K562 (cell line): ENCODE results near the gene ELOVL5. TPM values are rescaled to one million over a fixed set of nuclear protein-coding genes. Genes with fewer than 3 reads are reported as not detected.

ENCODE experiments used
- ATAC-seq: fragments of 200-7000 bp; cut with Tn5 transposase; 3 replicates; pipeline ENCODE4 v1.9.1; 2020; ENCODE audit warnings: moderate library complexity
- BruUV-seq: library from RNA; stranded (reverse); fragments of 400-500 nt; replicated peaks from 2 replicates; lab custom pipeline; 2021; lab: Mats Ljungman, UMichigan
- CTCF ChIA-PET: fragments of 300-600 bp; formaldehyde crosslinking; extraction: SDS; loops from one replicate; lab custom pipeline; 2021; ENCODE audit warnings: low intra/inter-chr PET ratio; lab: Yijun Ruan, JAX
- POLR2A ChIA-PET: fragments of 300-600, 350-650 bp; sonication (Branson Sonifier 250); formaldehyde crosslinking; extraction: SDS; loops from one replicate; lab custom pipeline; 2021; ENCODE audit warnings: antibody characterized with exemption, inconsistent platforms; lab: Yijun Ruan, JAX
- DNase-seq, 4 experiments: peaks; one replicate each; pipeline versions ENCODE4 v3.0.0 to v3.0.0-alpha.2; 2011 to 2018; ENCODE audit warnings: low spot score in 3 of 4, mixed read lengths in 3 of 4; ENCODE audit errors: extremely low read depth in 1 of 4
- FAIRE-seq: peaks from 2 replicates; lab custom pipeline; 2011; peaks lifted over from hg19 to GRCh38; lab: Jason Lieb, UNC
- H2AFZ ChIP-seq: 2 replicates; pipeline ENCODE4 v1.6.0; 2011; ENCODE audit warnings: low read depth, low read length, control low read depth, inconsistent platforms
- H3K27ac ChIP-seq: fragments of 200-600 bp; 3 replicates; pipeline ENCODE4 v1.8.0; 2011; ENCODE audit warnings: low read depth, mild to moderate bottlenecking, control low read depth, inconsistent platforms, low read length, moderate library complexity, mixed read lengths; ENCODE audit errors: extremely low read depth
- H3K27me3 ChIP-seq, 2 experiments: fragments of 300-600 bp in 1 of 2; 2 replicates in 1 of 2; 3 replicates in 1 of 2; pipeline versions ENCODE4 v1.6.0 to v1.8.0; 2011; ENCODE audit warnings: inconsistent platforms in 2 of 2, low read length in 2 of 2, mild to moderate bottlenecking in 1 of 2, mixed read lengths in 1 of 2, moderate library complexity in 1 of 2; ENCODE audit not compliant: control insufficient read depth in 2 of 2, insufficient read depth in 2 of 2
- H3K36me3 ChIP-seq: fragments of 300-600 bp; 3 replicates; pipeline ENCODE4 v1.8.0; 2011; ENCODE audit warnings: mild to moderate bottlenecking, low read length, inconsistent platforms; ENCODE audit not compliant: control insufficient read depth, insufficient read depth
- H3K4me1 ChIP-seq, 2 experiments: fragments of 200-600 bp in 1 of 2; replicated peaks in 1 of 2; 2 replicates in 1 of 2; 3 replicates in 1 of 2; pipeline versions ENCODE4 v1.5.1 to v1.8.0; 2011; ENCODE audit warnings: inconsistent platforms in 2 of 2, low read length in 2 of 2, mild to moderate bottlenecking in 1 of 2, mixed read lengths in 1 of 2, moderate library complexity in 1 of 2; ENCODE audit not compliant: control insufficient read depth in 2 of 2, insufficient read depth in 2 of 2
- H3K4me2 ChIP-seq: 2 replicates; pipeline ENCODE4 v1.6.1; 2011; ENCODE audit warnings: low read length, control low read depth, inconsistent platforms, mixed read lengths; ENCODE audit not compliant: insufficient read depth
- H3K4me3 ChIP-seq: fragments of 200-600 bp; sonication (generic), shearing (Covaris generic); 2 replicates; pipeline ENCODE4 v1.5.1; 2016; ENCODE audit warnings: control low read depth, inconsistent platforms
- H3K79me2 ChIP-seq: fragments of 200-600 bp; 3 replicates; pipeline ENCODE4 v1.8.0; 2011; ENCODE audit warnings: low read length, inconsistent platforms; ENCODE audit not compliant: control insufficient read depth, insufficient read depth
- H3K9ac ChIP-seq, 2 experiments: 2 replicates each; pipeline versions ENCODE4 v1.6.0 to v1.6.1; 2011; ENCODE audit warnings: low read depth in 2 of 2, low read length in 2 of 2, control low read depth in 1 of 2, inconsistent platforms in 1 of 2, mild to moderate bottlenecking in 1 of 2, mixed read lengths in 1 of 2; ENCODE audit not compliant: insufficient read depth in 1 of 2
- H3K9me1 ChIP-seq: one replicate; pipeline ENCODE4 v1.6.0; 2011; ENCODE audit warnings: inconsistent platforms, mild to moderate bottlenecking, low read length, moderate library complexity; ENCODE audit not compliant: control insufficient read depth, insufficient read depth
- H3K9me3 ChIP-seq: replicated peaks from 2 replicates; pipeline ENCODE4 v1.5.1; 2011; ENCODE audit warnings: low read depth, low read length, inconsistent platforms; ENCODE audit not compliant: control insufficient read depth, insufficient read depth
- H4K20me1 ChIP-seq: replicated peaks from 2 replicates; pipeline ENCODE4 v1.6.1; 2011; ENCODE audit warnings: low read length, inconsistent platforms, mixed read lengths; ENCODE audit not compliant: control insufficient read depth, insufficient read depth
- ESRRB ChIP-seq: fragments of 250-450 bp; sonication (Bioruptor Pico); IDR thresholded peaks from 2 replicates; pipeline ENCODE4 v1.5.0; 2020; ENCODE audit warnings: mild to moderate bottlenecking, moderate library complexity, borderline replicate concordance
- ILF3 ChIP-seq: fragments of 450-650 bp; IDR thresholded peaks from 2 replicates; pipeline ENCODE4 v1.6.1; 2018; ENCODE audit warnings: antibody characterized with exemption, mild to moderate bottlenecking, moderate library complexity, borderline replicate concordance
- KDM2B ChIP-seq: fragments of 250-450 bp; sonication (Bioruptor Pico); IDR thresholded peaks from 2 replicates; pipeline ENCODE4 v1.8.0; 2021; ENCODE audit warnings: mild to moderate bottlenecking, moderate library complexity
- NBN ChIP-seq: fragments of 450-650 bp; IDR thresholded peaks from 2 replicates; pipeline ENCODE4 v1.6.1; 2016; ENCODE audit warnings: low read depth, mild to moderate bottlenecking
- NCOA2 ChIP-seq, 2 experiments: fragments of 450-650 bp; IDR thresholded peaks; 2 replicates each; pipeline ENCODE4 v1.6.1; 2018; ENCODE audit warnings: mild to moderate bottlenecking in 2 of 2, moderate library complexity in 1 of 2; ENCODE audit not compliant: partially characterized antibody in 2 of 2
- SMAD2 ChIP-seq: fragments of 150-350 bp; IDR thresholded peaks from 2 replicates; pipeline ENCODE4 v1.6.1; 2014; ENCODE audit warnings: low read depth, mild to moderate bottlenecking, low read length
- ZNF431 ChIP-seq: sonication (generic); formaldehyde crosslinking; IDR thresholded peaks from 2 replicates; pipeline ENCODE4 v1.8.0; 2022; ENCODE audit warnings: mild to moderate bottlenecking, missing genetic modification reagents
- WGBS: fragments of 100-300 bp; shearing (Covaris generic); methylation state at CpG from one replicate; pipeline ENCODE4 v1.1.6; 2016; ENCODE audit warnings: low coverage, mixed read lengths; ENCODE audit not compliant: insufficient coverage; ENCODE audit errors: missing lambda C conversion rate; 5-methylcytosine and 5-hydroxymethylcytosine counted together
- in situ Hi-C: fragments of 300-500 bp; cut with MboI; formaldehyde crosslinking; loops from 4 replicates; pipeline ENCODE4 v1.15.0; 2018; ENCODE audit warnings: inconsistent platforms, mixed read lengths
- intact Hi-C: fragments of 100-400 bp; cut with micrococcal nuclease; formaldehyde crosslinking; loops from 2 replicates; pipeline ENCODE4 v1.14.2; 2022
- polyA plus RNA-seq, 8 experiments: library from polyadenylated mRNA; depleted of rRNA in 4 of 8; stranded (reverse) in 5 of 8; unstranded in 3 of 8; fragments of >200 nt; fragmentation: Nextera tagmentation in 2 of 8; fragmentation: Illumina TruSeq in 1 of 8; extraction: Ambion mirVana in 2 of 8; extraction: Trizol in 1 of 8; gene quantifications; 2 replicates each; pipeline versions ENCODE4 v1.2.1 to v1.2.3, GENCODE V29; 2011 to 2014; ENCODE audit warnings: inconsistent platforms in 1 of 8, missing spikeins in 1 of 8
- total RNA-seq, 7 experiments: library from RNA; depleted of rRNA in 6 of 7; stranded (reverse); fragments of >200 nt in 6 of 7; fragmentation: Illumina TruSeq in 2 of 7; extraction: Trizol in 2 of 7; gene quantifications; 2 replicates each; pipeline versions ENCODE4 v1.2.1 to v1.2.3, GENCODE V29; 2011 to 2021; ENCODE audit warnings: low replicate concordance in 1 of 7
- TF ChIP-seq, protein P1 (sequence below): fragments of 450-650 bp; IDR thresholded peaks from one replicate; pipeline ENCODE4 v1.6.1; 2018; ENCODE audit warnings: mild to moderate bottlenecking, moderate library complexity; ENCODE audit not compliant: partially characterized antibody
- TF ChIP-seq, protein P2 (sequence below): fragments of 450-650 bp; formaldehyde crosslinking; IDR thresholded peaks from 2 replicates; pipeline ENCODE4 v1.4.0; 2020; ENCODE audit warnings: mild to moderate bottlenecking, mixed read lengths
- TF ChIP-seq, protein P3 (sequence below): IDR thresholded peaks from 2 replicates; pipeline ENCODE4 v1.6.1; 2016; ENCODE audit warnings: missing genetic modification characterization, missing compliant biosample characterization

Gene ELOVL5
- total and polyA plus RNA-seq, 9 of the 15 experiments (the other 6 are each of a cell fraction or from before 2014, with no cell fraction given) = 70.6 to 245 (median 132) TPM

- Histone ChIP-seq H3K4me1 (peaks cover 0 to 37% of the 10 kb centered on the region in 2 experiments; a peak in 4 of 5 replicates), H3K9me1 (peaks cover 15% of the 10 kb centered on the region), H3K27ac (no peak overlapping the region), H3K9ac (no peak overlapping the region)
- no peak for FAIRE-seq
- no TSS peak for BruUV-seq
- 81% methylated on average over 2 of the region's 2 CpGs for WGBS
- POLR2A ChIA-PET = interaction anchor here (0.9 to 2.4 kb wide), 6 partner anchors 12 to 54 kb away, joined by 3 to 9 read pairs (median 6); no protein-coding TSS in a partner anchor
- TF ChIP-seq KDM2B (CRISPR knock-in tag) (no peak), ESRRB (no peak), ZNF431 (CRISPR knock-in tag) (no peak), NCOA2 (IDR thresholded peaks at IDR 0.05; ENCODE audit: partially characterized antibody in 2 of 2) (no peak), SMAD2 (no peak), ILF3 (no peak), NBN (no peak)
- TF ChIP-seq, protein P1, sequence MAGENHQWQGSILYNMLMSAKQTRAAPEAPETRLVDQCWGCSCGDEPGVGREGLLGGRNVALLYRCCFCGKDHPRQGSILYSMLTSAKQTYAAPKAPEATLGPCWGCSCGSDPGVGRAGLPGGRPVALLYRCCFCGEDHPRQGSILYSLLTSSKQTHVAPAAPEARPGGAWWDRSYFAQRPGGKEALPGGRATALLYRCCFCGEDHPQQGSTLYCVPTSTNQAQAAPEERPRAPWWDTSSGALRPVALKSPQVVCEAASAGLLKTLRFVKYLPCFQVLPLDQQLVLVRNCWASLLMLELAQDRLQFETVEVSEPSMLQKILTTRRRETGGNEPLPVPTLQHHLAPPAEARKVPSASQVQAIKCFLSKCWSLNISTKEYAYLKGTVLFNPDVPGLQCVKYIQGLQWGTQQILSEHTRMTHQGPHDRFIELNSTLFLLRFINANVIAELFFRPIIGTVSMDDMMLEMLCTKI = no peak
- TF ChIP-seq, protein P2, sequence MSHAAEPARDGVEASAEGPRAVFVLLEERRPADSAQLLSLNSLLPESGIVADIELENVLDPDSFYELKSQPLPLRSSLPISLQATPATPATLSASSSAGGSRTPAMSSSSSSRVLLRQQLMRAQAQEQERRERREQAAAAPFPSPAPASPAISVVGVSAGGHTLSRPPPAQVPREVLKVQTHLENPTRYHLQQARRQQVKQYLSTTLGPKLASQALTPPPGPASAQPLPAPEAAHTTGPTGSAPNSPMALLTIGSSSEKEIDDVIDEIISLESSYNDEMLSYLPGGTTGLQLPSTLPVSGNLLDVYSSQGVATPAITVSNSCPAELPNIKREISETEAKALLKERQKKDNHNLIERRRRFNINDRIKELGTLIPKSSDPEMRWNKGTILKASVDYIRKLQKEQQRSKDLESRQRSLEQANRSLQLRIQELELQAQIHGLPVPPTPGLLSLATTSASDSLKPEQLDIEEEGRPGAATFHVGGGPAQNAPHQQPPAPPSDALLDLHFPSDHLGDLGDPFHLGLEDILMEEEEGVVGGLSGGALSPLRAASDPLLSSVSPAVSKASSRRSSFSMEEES (CRISPR knock-in tag) = no peak
- TF ChIP-seq, protein P3, sequence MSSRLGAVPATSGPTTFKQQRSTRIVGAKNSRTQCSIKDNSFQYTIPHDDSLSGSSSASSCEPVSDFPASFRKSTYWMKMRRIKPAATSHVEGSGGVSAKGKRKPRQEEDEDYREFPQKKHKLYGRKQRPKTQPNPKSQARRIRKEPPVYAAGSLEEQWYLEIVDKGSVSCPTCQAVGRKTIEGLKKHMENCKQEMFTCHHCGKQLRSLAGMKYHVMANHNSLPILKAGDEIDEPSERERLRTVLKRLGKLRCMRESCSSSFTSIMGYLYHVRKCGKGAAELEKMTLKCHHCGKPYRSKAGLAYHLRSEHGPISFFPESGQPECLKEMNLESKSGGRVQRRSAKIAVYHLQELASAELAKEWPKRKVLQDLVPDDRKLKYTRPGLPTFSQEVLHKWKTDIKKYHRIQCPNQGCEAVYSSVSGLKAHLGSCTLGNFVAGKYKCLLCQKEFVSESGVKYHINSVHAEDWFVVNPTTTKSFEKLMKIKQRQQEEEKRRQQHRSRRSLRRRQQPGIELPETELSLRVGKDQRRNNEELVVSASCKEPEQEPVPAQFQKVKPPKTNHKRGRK (tag) = no peak
- TF ChIP-seq, all 486 proteins: peak for 0
- in situ Hi-C loops = no loop called here
- ATAC-seq (no peak), DNase-seq (no peak)
- peaks cover 81% of the 10 kb centered on the region for H4K20me1 ChIP-seq
- CTCF ChIA-PET = no interaction called here
- no peak overlapping the region for H2AFZ ChIP-seq
- H3K79me2 ChIP-seq = peaks cover 100% of the 10 kb centered on the region
- H3K9me3 ChIP-seq = no peaks in the 10 kb centered on the region
- peaks cover 69% of the 10 kb centered on the region for H3K36me3 ChIP-seq
- no peak overlapping the region for H3K4me3 ChIP-seq
- H3K27me3 ChIP-seq = no peaks in the 10 kb centered on the region; a peak in 1 of 5 replicates
- H3K4me2 ChIP-seq = no peak overlapping the region
- intact Hi-C loops = no loop called here
Observed at GRCh38 chr6:53340536-53340935, 8.2 kb downstream of the ELOVL5 start.
